ENCODE results near the gene NR2C2AP.

- no peak for TF ChIP-seq EZH2 (IDR thresholded peaks at IDR 0.05; ENCODE audit: borderline replicate concordance, low read length)
- no peak for TF ChIP-seq CTCF (IDR thresholded peaks at IDR 0.05; ENCODE audit: low read length)
These were observed 6.2 kb upstream of the NR2C2AP start for GRCh38 chr19:19209372-19209771.
